GM21367 (cell line): ENCODE measurements around the gene GC.
"Not testable (repeated sequence)": the region's sequence is repeated elsewhere in the genome, so short reads cannot be mapped to it uniquely, and the experiment has no call there.

ENCODE experiments used
- ATAC-seq: cut with Tn5 transposase; IDR thresholded peaks from one replicate; pipeline ENCODE4 v1.9.1; 2021; ENCODE audit not compliant: unreplicated experiment

Gene GC

GRCh38 chr4:71768123-71768522 is 15.8 kb downstream of the GC start:
- no peak for ATAC-seq

- no peak for ATAC-seq
These were observed 18.0 kb downstream of the GC start for GRCh38 chr4:71765821-71766383.

- ATAC-seq, result no peak
These were observed 18.5 kb downstream of the GC start for GRCh38 chr4:71765350-71765749.

- no peak for ATAC-seq
These were observed 31.4 kb downstream of the GC start for GRCh38 chr4:71752383-71753042.

- no peak for ATAC-seq
These were observed 34.8 kb downstream of the GC start for GRCh38 chr4:71749008-71749594.

GRCh38 chr4:71746379-71746778 is 37.5 kb downstream of the GC start:
- ATAC-seq, result no peak

- not testable (repeated sequence) for ATAC-seq
These were observed 45.1 kb downstream of the GC start for GRCh38 chr4:71738782-71739181.

GRCh38 chr4:71732706-71733105 is 51.2 kb downstream of the GC start:
- no peak for ATAC-seq

- ATAC-seq, result no peak
These were observed 51.8 kb downstream of the GC start for GRCh38 chr4:71732066-71732465.

- no peak for ATAC-seq
These were observed 54.0 kb downstream of the GC start for GRCh38 chr4:71729856-71730255.

- peak; percentile 64 for ATAC-seq
These were observed 70.2 kb downstream of the GC start for GRCh38 chr4:71713611-71714203.

GRCh38 chr4:71711985-71712348 is 71.9 kb downstream of the GC start:
- no peak for ATAC-seq

- no peak for ATAC-seq
These were observed 72.6 kb downstream of the GC start for GRCh38 chr4:71711044-71711984.

- no peak for ATAC-seq
These were observed 73.9 kb downstream of the GC start for GRCh38 chr4:71709961-71710360.

- ATAC-seq, result no peak
These were observed 85.7 kb downstream of the GC start for GRCh38 chr4:71698141-71698540.

- no peak for ATAC-seq
These were observed 86.8 kb downstream of the GC start for GRCh38 chr4:71697031-71697430.

GRCh38 chr4:71694961-71695360 is 88.9 kb downstream of the GC start:
- ATAC-seq, result no peak

- ATAC-seq, result no peak
These were observed 90.9 kb downstream of the GC start for GRCh38 chr4:71692963-71693362.

GRCh38 chr4:71692198-71692597 is 91.7 kb downstream of the GC start:
- ATAC-seq, result no peak
